ENCODE data around the gene RSBN1.

RSBN1 gene

GRCh38 chr1:113811156-113811887 lies 954 bp downstream of the RSBN1 start:
- no peak for DNase-seq

GRCh38 chr1:113809670-113810602 lies 2.3 kb downstream of the RSBN1 start:
- no peak for DNase-seq

GRCh38 chr1:113808450-113809195 lies 3.7 kb downstream of the RSBN1 start:
- DNase-seq = no peak

GRCh38 chr1:113805639-113806038 lies 6.6 kb downstream of the RSBN1 start:
- no peak for DNase-seq

GRCh38 chr1:113805256-113805531 lies 7.1 kb downstream of the RSBN1 start:
- no peak for DNase-seq

GRCh38 chr1:113804421-113805255 lies 7.6 kb downstream of the RSBN1 start:
- no peak for DNase-seq

GRCh38 chr1:113802367-113803007 lies 9.8 kb downstream of the RSBN1 start:
- DNase-seq = no peak

- DNase-seq = no peak
Measured at GRCh38 chr1:113800487-113800886, 11.8 kb downstream of the RSBN1 start.

GRCh38 chr1:113797472-113797871 lies 14.8 kb downstream of the RSBN1 start:
- DNase-seq = no peak

GRCh38 chr1:113793878-113794834 lies 18.1 kb downstream of the RSBN1 start:
- DNase-seq = no peak

- DNase-seq = no peak
Measured at GRCh38 chr1:113792986-113793385, 19.3 kb downstream of the RSBN1 start.

- DNase-seq = no peak
Measured at GRCh38 chr1:113792471-113792870, 19.8 kb downstream of the RSBN1 start.

GRCh38 chr1:113788802-113789201 lies 23.5 kb downstream of the RSBN1 start:
- no peak for DNase-seq

- DNase-seq = no peak
Measured at GRCh38 chr1:113787663-113788062, 24.6 kb downstream of the RSBN1 start.

GRCh38 chr1:113786069-113786468 lies 26.2 kb downstream of the RSBN1 start:
- DNase-seq = no peak

GRCh38 chr1:113784104-113784779 lies 28.0 kb downstream of the RSBN1 start:
- DNase-seq = no peak

GRCh38 chr1:113783254-113784103 lies 28.8 kb downstream of the RSBN1 start:
- DNase-seq = no peak

GRCh38 chr1:113782406-113782805 lies 29.9 kb downstream of the RSBN1 start:
- no peak for DNase-seq
